H9 (cell line): ENCODE data around the gene C19orf33. TPM values are rescaled to one million over a fixed set of nuclear protein-coding genes. Genes with fewer than 3 reads are reported as not detected.

Experiments
- DNase-seq: peaks from one replicate; pipeline ENCODE4 v3.0.0-alpha.2; 2017
- H2AFZ ChIP-seq: one replicate; pipeline ENCODE4 v1.6.1; 2013; ENCODE audit warnings: mild to moderate bottlenecking, low read length, control low read depth, moderate library complexity
- H2AK5ac ChIP-seq: 2 replicates; pipeline ENCODE4 v1.6.1; 2013; ENCODE audit warnings: low read length, control low read depth, mixed read lengths; ENCODE audit not compliant: insufficient read length
- H2BK120ac ChIP-seq: one replicate; pipeline ENCODE4 v1.6.1; 2013; ENCODE audit warnings: low read depth, mild to moderate bottlenecking, low read length, control low read depth, inconsistent platforms; ENCODE audit not compliant: poor library complexity, severe bottlenecking
- H2BK12ac ChIP-seq: 2 replicates; pipeline ENCODE4 v1.6.1; 2013; ENCODE audit warnings: low read length, control low read depth, mixed read lengths, low read depth; ENCODE audit not compliant: insufficient read length
- H2BK15ac ChIP-seq: 2 replicates; pipeline ENCODE4 v1.6.1; 2013; ENCODE audit warnings: low read depth, low read length, control low read depth
- H2BK20ac ChIP-seq: one replicate; pipeline ENCODE4 v1.6.1; 2013; ENCODE audit warnings: low read depth, mild to moderate bottlenecking, low read length, control low read depth, inconsistent platforms; ENCODE audit not compliant: poor library complexity, severe bottlenecking
- H2BK5ac ChIP-seq: 2 replicates; pipeline ENCODE4 v1.6.1; 2013; ENCODE audit warnings: low read length, control low read depth, mixed read lengths; ENCODE audit not compliant: insufficient read length
- H3K14ac ChIP-seq: 2 replicates; pipeline ENCODE4 v1.6.1; 2013; ENCODE audit warnings: low read length, control low read depth; ENCODE audit not compliant: insufficient read depth
- H3K18ac ChIP-seq: 2 replicates; pipeline ENCODE4 v1.6.1; 2013; ENCODE audit warnings: low read depth, mild to moderate bottlenecking, mixed read lengths, low read length, control low read depth; ENCODE audit not compliant: insufficient read length
- H3K23ac ChIP-seq: 2 replicates; pipeline ENCODE4 v1.6.1; 2013; ENCODE audit warnings: low read length, control low read depth, mixed read lengths, low read depth; ENCODE audit not compliant: insufficient read length
- H3K23me2 ChIP-seq: 2 replicates; pipeline ENCODE4 v1.6.1; 2013; ENCODE audit warnings: low read depth, mild to moderate bottlenecking, mixed read lengths, low read length, control low read depth; ENCODE audit not compliant: insufficient read length, poor library complexity, severe bottlenecking
- H3K27ac ChIP-seq: 2 replicates; pipeline ENCODE4 v1.5.1; 2013; ENCODE audit warnings: low read length, control low read depth, mixed read lengths, low read depth; ENCODE audit not compliant: insufficient read length
- H3K27me3 ChIP-seq: 2 replicates; pipeline ENCODE4 v1.6.1; 2013; ENCODE audit warnings: low read length, control low read depth, inconsistent platforms; ENCODE audit not compliant: insufficient read depth
- H3K4ac ChIP-seq: 2 replicates; pipeline ENCODE4 v1.6.1; 2013; ENCODE audit warnings: low read depth, mild to moderate bottlenecking, control low read depth, inconsistent platforms, low read length, moderate library complexity
- H3K4me1 ChIP-seq: 2 replicates; pipeline ENCODE4 v1.6.1; 2013; ENCODE audit warnings: low read length, control low read depth, inconsistent platforms; ENCODE audit not compliant: insufficient read depth
- H3K4me2 ChIP-seq: 2 replicates; pipeline ENCODE4 v1.6.1; 2013; ENCODE audit warnings: low read length, control low read depth, mixed read lengths; ENCODE audit not compliant: insufficient read length, insufficient read depth
- H3K56ac ChIP-seq: 2 replicates; pipeline ENCODE4 v1.6.1; 2013; ENCODE audit warnings: low read depth, mild to moderate bottlenecking, mixed read lengths, low read length, control low read depth; ENCODE audit not compliant: insufficient read length
- H3K79me1 ChIP-seq: 2 replicates; pipeline ENCODE4 v1.6.1; 2013; ENCODE audit warnings: low read depth, mild to moderate bottlenecking, moderate library complexity, low read length, control low read depth, inconsistent platforms; ENCODE audit not compliant: insufficient read depth, poor library complexity, severe bottlenecking
- H3K79me2 ChIP-seq: 2 replicates; pipeline ENCODE4 v1.6.1; 2013; ENCODE audit warnings: low read length, control low read depth, inconsistent platforms; ENCODE audit not compliant: insufficient read depth
- H3K9ac ChIP-seq: 2 replicates; pipeline ENCODE4 v1.6.1; 2013; ENCODE audit warnings: low read length, control low read depth, mixed read lengths; ENCODE audit not compliant: insufficient read length; ENCODE audit errors: extremely low read depth
- H3K9me3 ChIP-seq: one replicate; pipeline ENCODE4 v1.6.1; 2013; ENCODE audit warnings: low read depth, low read length, inconsistent platforms; ENCODE audit not compliant: control insufficient read depth
- H3T11ph ChIP-seq: one replicate; pipeline ENCODE4 v1.6.1; 2013; ENCODE audit warnings: mild to moderate bottlenecking, low read length, control low read depth, inconsistent platforms
- H4K20me1 ChIP-seq: one replicate; pipeline ENCODE4 v1.6.1; 2013; ENCODE audit not compliant: control insufficient read depth, insufficient read length, insufficient read depth
- H4K5ac ChIP-seq: 2 replicates; pipeline ENCODE4 v1.6.1; 2013; ENCODE audit warnings: low read depth, mild to moderate bottlenecking, mixed read lengths, low read length, control low read depth; ENCODE audit not compliant: insufficient read length
- H4K8ac ChIP-seq: replicated peaks from 2 replicates; pipeline ENCODE4 v1.6.1; 2013; ENCODE audit warnings: low read length, control low read depth, mixed read lengths, low read depth; ENCODE audit not compliant: insufficient read length
- H4K91ac ChIP-seq: 2 replicates; pipeline ENCODE4 v1.6.1; 2013; ENCODE audit warnings: low read depth, mild to moderate bottlenecking, moderate library complexity, mixed read lengths, low read length, control low read depth; ENCODE audit not compliant: insufficient read length
- H3K27ac Mint-ChIP-seq, 3 experiments: 2 replicates in 2 of 3; 3 replicates in 1 of 3; pipeline ENCODE4 v1.8.0; 2020 to 2021; ENCODE audit warnings: mixed read lengths in 3 of 3, mild to moderate bottlenecking in 1 of 3, moderate library complexity in 1 of 3
- H3K27me3 Mint-ChIP-seq: 2 replicates; pipeline ENCODE4 v1.8.0; 2021; ENCODE audit warnings: low read depth, mild to moderate bottlenecking, moderate library complexity, mixed read lengths
- H3K36me3 Mint-ChIP-seq, 3 experiments: 2 replicates in 2 of 3; 3 replicates in 1 of 3; pipeline ENCODE4 v1.8.0; 2020 to 2021; ENCODE audit warnings: low read depth in 3 of 3, mixed read lengths in 3 of 3; ENCODE audit not compliant: insufficient read depth in 1 of 3
- H3K4me1 Mint-ChIP-seq, 2 experiments: 2 replicates each; pipeline ENCODE4 v1.8.0; 2020; ENCODE audit warnings: mixed read lengths in 2 of 2
- H3K4me3 Mint-ChIP-seq, 2 experiments: 2 replicates in 1 of 2; 3 replicates in 1 of 2; pipeline ENCODE4 v1.8.0; 2020 to 2021; ENCODE audit warnings: mild to moderate bottlenecking in 2 of 2, mixed read lengths in 2 of 2, moderate library complexity in 1 of 2
- H3K9me3 Mint-ChIP-seq, 2 experiments: 2 replicates in 1 of 2; 3 replicates in 1 of 2; pipeline ENCODE4 v1.8.0; 2020; ENCODE audit warnings: mild to moderate bottlenecking in 2 of 2, mixed read lengths in 2 of 2, moderate library complexity in 1 of 2
- WGBS: extraction: QIAGEN DNeasy Blood & Tissue Kit; methylation state at CpG from one replicate; pipeline ENCODE4 v1.1.7; 2013; ENCODE audit warnings: missing lambda C conversion rate, low lambda C conversion rate, mixed read lengths; ENCODE audit not compliant: insufficient read length; ENCODE audit errors: extremely low coverage; 5-methylcytosine and 5-hydroxymethylcytosine counted together
- total RNA-seq: library from RNA; stranded (reverse); gene quantifications from 2 replicates; pipeline ENCODE4 v1.2.1, GENCODE V29; 2021
- TF ChIP-seq, protein P1 (sequence below): fragments of 200-600 bp; sonication (generic); conservative IDR thresholded peaks from 3 replicates; pipeline ENCODE4 v1.8.0; 2021; ENCODE audit warnings: antibody characterized with exemption, mild to moderate bottlenecking

Gene C19orf33
- total RNA-seq, 1 experiment from 2014 or later, result not detected

DNA sequence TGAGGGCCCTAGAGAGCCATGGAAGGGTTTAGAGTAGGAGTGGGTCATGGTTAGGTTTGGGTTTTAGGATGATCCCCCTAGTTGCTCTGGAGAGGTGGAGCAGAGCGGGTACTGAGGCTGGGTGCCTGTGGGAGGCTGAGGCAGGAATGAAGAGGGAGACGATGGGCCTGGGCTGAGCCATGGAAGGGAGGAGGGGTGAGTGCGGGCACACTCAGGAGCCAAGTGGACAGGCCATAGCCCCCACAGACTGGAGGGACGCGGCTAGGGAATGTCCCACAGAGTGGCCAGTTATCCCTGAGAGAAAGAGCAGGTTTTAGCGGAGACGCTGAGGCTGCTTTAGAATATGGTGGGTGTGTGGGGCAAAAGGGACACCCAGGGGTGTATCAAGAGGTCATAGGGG lies 25.6 kb downstream of the C19orf33 start:
- Histone ChIP-seq H2AK5ac (no peak overlapping the region), H3K23me2 (no peaks in the 10 kb centered on the region), H3K4ac (no peak overlapping the region), H3K18ac (no peak overlapping the region), H3K4me2 (no peak overlapping the region), H3T11ph (no peak overlapping the region), H3K4me1 (no peaks in the 10 kb centered on the region), H3K27me3 (no peaks in the 10 kb centered on the region), H4K5ac (no peak overlapping the region), H3K14ac (no peak overlapping the region), H2BK120ac (no peak overlapping the region), H4K91ac (no peak overlapping the region), H2BK15ac (no peak overlapping the region), H2BK20ac (no peak overlapping the region), H2AFZ (no peak overlapping the region), H4K20me1 (no peaks in the 10 kb centered on the region), H4K8ac (no peak overlapping the region), H3K23ac (no peak overlapping the region), H3K56ac (no peak overlapping the region), H2BK12ac (no peak overlapping the region), H3K9me3 (no peaks in the 10 kb centered on the region), H3K27ac (no peak overlapping the region), H3K79me2 (no peaks in the 10 kb centered on the region), H3K9ac (no peak overlapping the region), H3K79me1 (no peaks in the 10 kb centered on the region), H2BK5ac (no peak overlapping the region)
- TF ChIP-seq, protein P1, sequence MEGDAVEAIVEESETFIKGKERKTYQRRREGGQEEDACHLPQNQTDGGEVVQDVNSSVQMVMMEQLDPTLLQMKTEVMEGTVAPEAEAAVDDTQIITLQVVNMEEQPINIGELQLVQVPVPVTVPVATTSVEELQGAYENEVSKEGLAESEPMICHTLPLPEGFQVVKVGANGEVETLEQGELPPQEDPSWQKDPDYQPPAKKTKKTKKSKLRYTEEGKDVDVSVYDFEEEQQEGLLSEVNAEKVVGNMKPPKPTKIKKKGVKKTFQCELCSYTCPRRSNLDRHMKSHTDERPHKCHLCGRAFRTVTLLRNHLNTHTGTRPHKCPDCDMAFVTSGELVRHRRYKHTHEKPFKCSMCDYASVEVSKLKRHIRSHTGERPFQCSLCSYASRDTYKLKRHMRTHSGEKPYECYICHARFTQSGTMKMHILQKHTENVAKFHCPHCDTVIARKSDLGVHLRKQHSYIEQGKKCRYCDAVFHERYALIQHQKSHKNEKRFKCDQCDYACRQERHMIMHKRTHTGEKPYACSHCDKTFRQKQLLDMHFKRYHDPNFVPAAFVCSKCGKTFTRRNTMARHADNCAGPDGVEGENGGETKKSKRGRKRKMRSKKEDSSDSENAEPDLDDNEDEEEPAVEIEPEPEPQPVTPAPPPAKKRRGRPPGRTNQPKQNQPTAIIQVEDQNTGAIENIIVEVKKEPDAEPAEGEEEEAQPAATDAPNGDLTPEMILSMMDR, result no peak
- H3K4me1 Mint-ChIP-seq, result no peaks in the 10 kb centered on the region
- H3K36me3 Mint-ChIP-seq, result peaks cover 5 to 16% (median 13%) of the 10 kb centered on the region in 3 experiments; a peak in 6 of 7 replicates
- no peak overlapping the region for H3K4me3 Mint-ChIP-seq
- no peak for DNase-seq
- H3K27ac Mint-ChIP-seq, result no peak overlapping the region; a peak in 1 of 7 replicates
- H3K9me3 Mint-ChIP-seq, result no peaks in the 10 kb centered on the region
- no CpG with 5 or more reads among the region's 7 CpGs for WGBS
- H3K27me3 Mint-ChIP-seq, result no peaks in the 10 kb centered on the region; the same call in none of the 2 replicates
